NCI-H446 (cell line): Measurements from ENCODE around the gene RBM12.
A peak's percentile ranks its signal among the peaks of the same experiment; 100 is the strongest.

Source experiments
- DNase-seq, 2 experiments: peaks; one replicate each; lab custom pipeline; 2025; lab: John Stamatoyannopoulos, UW

The RBM12 gene

GRCh38 chr20:35653893-35654292 is 10.8 kb downstream of the RBM12 start:
- no peak for DNase-seq

- no peak for DNase-seq
These were observed 11.3 kb downstream of the RBM12 start for GRCh38 chr20:35653430-35653734.

- DNase-seq, result no peak
These were observed 11.9 kb downstream of the RBM12 start for GRCh38 chr20:35652641-35653429.

- no peak for DNase-seq
These were observed 12.7 kb downstream of the RBM12 start for GRCh38 chr20:35651958-35652357.

GRCh38 chr20:35650632-35651031 is 14.1 kb downstream of the RBM12 start:
- DNase-seq, result no peak

- peak; percentile 26 to 62 for DNase-seq
These were observed 15.9 kb downstream of the RBM12 start for GRCh38 chr20:35648836-35649235.

GRCh38 chr20:35644806-35645205 is 19.9 kb downstream of the RBM12 start:
- DNase-seq, result no peak

GRCh38 chr20:35643045-35643444 is 21.7 kb downstream of the RBM12 start:
- DNase-seq, result peak in 1 of 2 experiments; percentile 17

GRCh38 chr20:35641743-35642142 is 23.0 kb downstream of the RBM12 start:
- DNase-seq, result no peak

- no peak for DNase-seq
These were observed 24.0 kb downstream of the RBM12 start for GRCh38 chr20:35640724-35641123.

- DNase-seq, result no peak
These were observed 25.9 kb downstream of the RBM12 start for GRCh38 chr20:35638751-35639150.

- no peak for DNase-seq
These were observed 27.4 kb downstream of the RBM12 start for GRCh38 chr20:35637276-35637675.

GRCh38 chr20:35636095-35636494 is 28.6 kb downstream of the RBM12 start:
- no peak for DNase-seq

- DNase-seq, result no peak
These were observed 29.0 kb downstream of the RBM12 start for GRCh38 chr20:35635652-35636051.

GRCh38 chr20:35632539-35633115 is 32.1 kb downstream of the RBM12 start:
- no peak for DNase-seq

GRCh38 chr20:35630636-35631035 is 34.1 kb downstream of the RBM12 start:
- no peak for DNase-seq

GRCh38 chr20:35629427-35630145 is 35.1 kb downstream of the RBM12 start:
- no peak for DNase-seq

- DNase-seq, result no peak
These were observed 37.6 kb downstream of the RBM12 start for GRCh38 chr20:35627121-35627520.

- DNase-seq, result no peak
These were observed 38.2 kb downstream of the RBM12 start for GRCh38 chr20:35626386-35627001.

GRCh38 chr20:35625584-35626385 is 38.9 kb downstream of the RBM12 start:
- no peak for DNase-seq

GRCh38 chr20:35621560-35621946 is 43.1 kb downstream of the RBM12 start:
- DNase-seq, result no peak
